HEK293 (cell line): Measurements from ENCODE around the gene GEMIN5.
"Not testable (repeated sequence)": the region's sequence is repeated elsewhere in the genome, so short reads cannot be mapped to it uniquely, and the experiment has no call there.

Source experiments
- CTCF ChIA-PET: fragments of 350-600 bp; formaldehyde crosslinking; extraction: SDS; loops from one replicate; lab custom pipeline; 2021; ENCODE audit warnings: antibody characterized with exemption; lab: Yijun Ruan, JAX
- POLR2A ChIA-PET: fragments of 300-600 bp; formaldehyde crosslinking; extraction: SDS; loops from one replicate; lab custom pipeline; 2020; ENCODE audit warnings: antibody characterized with exemption, inconsistent platforms; lab: Yijun Ruan, JAX
- H3K27ac ChIP-seq: fragments of 200-500 bp; sonication (Bioruptor generic); 2 replicates; pipeline ENCODE4 v1.5.1; 2014; ENCODE audit warnings: low read depth, low read length, control low read depth, inconsistent platforms; ENCODE audit errors: extremely low read depth
- H3K36me3 ChIP-seq, 2 experiments: fragments of 200-500 bp in 1 of 2; sonication (Bioruptor generic) in 1 of 2; 1 replicate in 1 of 2; 2 replicates in 1 of 2; pipeline ENCODE4 v1.5.1; 2014 to 2017; ENCODE audit warnings: inconsistent platforms in 2 of 2, low read length in 2 of 2; ENCODE audit not compliant: control insufficient read depth in 2 of 2, insufficient read depth in 1 of 2
- H3K4me1 ChIP-seq: fragments of 200-500 bp; sonication (Bioruptor generic); 2 replicates; pipeline ENCODE4 v1.5.1; 2014; ENCODE audit warnings: mild to moderate bottlenecking, low read length, inconsistent platforms; ENCODE audit not compliant: control insufficient read depth, insufficient read depth
- H3K4me3 ChIP-seq: 2 replicates; pipeline ENCODE4 v1.5.1; 2011; ENCODE audit warnings: low read depth, mild to moderate bottlenecking, control low read depth, low read length, moderate library complexity
- H3K9me3 ChIP-seq: fragments of 200-500 bp; sonication (Bioruptor generic); 2 replicates; pipeline ENCODE4 v1.5.1; 2014; ENCODE audit warnings: low read depth, low read length, inconsistent platforms; ENCODE audit not compliant: control insufficient read depth, insufficient read depth
- AEBP2 ChIP-seq: fragments of 450-650 bp; formaldehyde crosslinking; IDR thresholded peaks from 2 replicates; pipeline ENCODE4 v1.5.1; 2016; ENCODE audit warnings: missing biosample characterization, missing genetic modification characterization, borderline replicate concordance
- GFI1B ChIP-seq: fragments of 450-650 bp; formaldehyde crosslinking; IDR thresholded peaks from 2 replicates; pipeline ENCODE4 v1.5.1; 2016; ENCODE audit warnings: missing biosample characterization, missing genetic modification characterization
- GLIS2 ChIP-seq: fragments of 450-650 bp; formaldehyde crosslinking; IDR thresholded peaks from 2 replicates; pipeline ENCODE4 v1.5.1; 2016; ENCODE audit warnings: missing biosample characterization, missing genetic modification characterization
- KLF1 ChIP-seq: fragments of 450-650 bp; formaldehyde crosslinking; IDR thresholded peaks from 2 replicates; pipeline ENCODE4 v1.5.1; 2016; ENCODE audit warnings: missing biosample characterization, missing genetic modification characterization
- MEIS1 ChIP-seq: sonication (generic); formaldehyde crosslinking; IDR thresholded peaks from 2 replicates; pipeline ENCODE4 v1.8.1; 2022; ENCODE audit warnings: missing genetic modification reagents, mild to moderate bottlenecking, borderline replicate concordance
- SP7 ChIP-seq: fragments of 450-650 bp; formaldehyde crosslinking; IDR thresholded peaks from 2 replicates; pipeline ENCODE4 v1.5.1; 2016; ENCODE audit warnings: missing biosample characterization, missing genetic modification characterization
- TSHZ1 ChIP-seq: fragments of 450-650 bp; formaldehyde crosslinking; IDR thresholded peaks from 2 replicates; pipeline ENCODE4 v1.5.1; 2016; ENCODE audit warnings: missing biosample characterization, missing genetic modification characterization, borderline replicate concordance
- ZBTB17 ChIP-seq: fragments of 450-650 bp; formaldehyde crosslinking; IDR thresholded peaks from 2 replicates; pipeline ENCODE4 v1.5.1; 2016; ENCODE audit warnings: missing biosample characterization, missing genetic modification characterization
- ZBTB44 ChIP-seq: fragments of 450-650 bp; IDR thresholded peaks from 2 replicates; pipeline ENCODE4 v1.5.1; 2018; ENCODE audit warnings: missing biosample characterization, mild to moderate bottlenecking, missing genetic modification characterization
- ZFHX2 ChIP-seq: fragments of 450-650 bp; formaldehyde crosslinking; conservative IDR thresholded peaks from 2 replicates; pipeline ENCODE4 v1.5.1; 2016; ENCODE audit warnings: missing biosample characterization, missing genetic modification characterization
- ZNF121 ChIP-seq: fragments of 450-650 bp; formaldehyde crosslinking; IDR thresholded peaks from 2 replicates; pipeline ENCODE4 v1.5.1; 2016; ENCODE audit warnings: missing biosample characterization, missing genetic modification characterization
- ZNF146 ChIP-seq: fragments of 450-650 bp; formaldehyde crosslinking; IDR thresholded peaks from 2 replicates; pipeline ENCODE4 v1.5.1; 2016; ENCODE audit warnings: missing biosample characterization, missing genetic modification characterization
- ZNF16 ChIP-seq: fragments of 450-650 bp; formaldehyde crosslinking; IDR thresholded peaks from 2 replicates; pipeline ENCODE4 v1.5.1; 2016; ENCODE audit warnings: low read depth, missing biosample characterization, missing genetic modification characterization
- ZNF488 ChIP-seq: fragments of 450-650 bp; formaldehyde crosslinking; IDR thresholded peaks from 2 replicates; pipeline ENCODE4 v1.5.1; 2016; ENCODE audit warnings: missing biosample characterization, missing genetic modification characterization
- ZNF521 ChIP-seq: fragments of 450-650 bp; formaldehyde crosslinking; IDR thresholded peaks from 2 replicates; pipeline ENCODE4 v1.5.1; 2017; ENCODE audit warnings: missing biosample characterization, mild to moderate bottlenecking, missing genetic modification characterization
- ZNF639 ChIP-seq: fragments of 450-650 bp; formaldehyde crosslinking; IDR thresholded peaks from 2 replicates; pipeline ENCODE4 v1.5.1; 2016; ENCODE audit warnings: missing biosample characterization, missing genetic modification characterization
- ZNF677 ChIP-seq: fragments of 450-650 bp; IDR thresholded peaks from 2 replicates; pipeline ENCODE4 v1.5.0; 2018; ENCODE audit warnings: missing biosample characterization, mild to moderate bottlenecking, missing genetic modification characterization, moderate library complexity
- ZNF837 ChIP-seq: fragments of 450-650 bp; formaldehyde crosslinking; IDR thresholded peaks from 2 replicates; pipeline ENCODE4 v1.5.1; 2016; ENCODE audit warnings: missing biosample characterization, missing genetic modification characterization
- ZSCAN30 ChIP-seq: fragments of 450-650 bp; IDR thresholded peaks from 2 replicates; pipeline ENCODE4 v1.5.1; 2018; ENCODE audit warnings: missing biosample characterization, mild to moderate bottlenecking, missing genetic modification characterization, moderate library complexity

The GEMIN5 gene

GRCh38 chr5:154916874-154917273, 21.1 kb downstream of the GEMIN5 start:
- Histone ChIP-seq H3K27ac (no peak overlapping the region), H3K4me3 (no peak overlapping the region), H3K9me3 (no peaks in the 10 kb centered on the region), H3K36me3 (peaks cover 67 to 78% of the 10 kb centered on the region in 2 experiments), H3K4me1 (no peaks in the 10 kb centered on the region)
- no peak for TF ChIP-seq ZBTB17 (tag by site-specific recombination)
- TF ChIP-seq ZBTB44: no peak
- no peak for TF ChIP-seq ZNF16 (tag by site-specific recombination)
- no peak for TF ChIP-seq GLIS2 (tag by site-specific recombination)
- TF ChIP-seq MEIS1 (CRISPR knock-in tag): no peak
- no peak for TF ChIP-seq KLF1 (tag by site-specific recombination)
- TF ChIP-seq TSHZ1 (tag by site-specific recombination): no peak
- no peak for TF ChIP-seq AEBP2 (tag by site-specific recombination)
- CTCF ChIA-PET: interaction anchor here (0.9 to 1.3 kb wide), 2 partner anchors 21 to 266 kb away, joined by 3 to 6 read pairs; partner anchors contain the start of gene GEMIN5
- POLR2A ChIA-PET: no interaction called here

GRCh38 chr5:154905601-154906000, 32.4 kb downstream of the GEMIN5 start:
- POLR2A ChIA-PET, H3K9me3 ChIP-seq, H3K4me3 ChIP-seq, CTCF ChIA-PET, H3K4me1 ChIP-seq, H3K27ac ChIP-seq: not testable (repeated sequence)
- H3K36me3 ChIP-seq: peaks cover 79 to 87% of the 10 kb centered on the region in 2 experiments

- H3K36me3 ChIP-seq: peaks cover 62 to 91% of the 10 kb centered on the region in 2 experiments
- no peak overlapping the region for H3K4me3 ChIP-seq
- POLR2A ChIA-PET: no interaction called here
- H3K4me1 ChIP-seq: no peaks in the 10 kb centered on the region
- CTCF ChIA-PET: interaction anchor here (0.7 kb wide), 1 partner anchor 38 kb away, joined by 3 read pairs; no protein-coding TSS in a partner anchor
- H3K27ac ChIP-seq: no peak overlapping the region
- H3K9me3 ChIP-seq: no peaks in the 10 kb centered on the region
- no peak for TF ChIP-seq SP7 (tag by site-specific recombination)
- TF ChIP-seq AEBP2 (tag by site-specific recombination): no peak
- no peak for TF ChIP-seq ZNF639 (tag by site-specific recombination)
- TF ChIP-seq ZNF677 (tag by site-specific recombination): no peak
- no peak for TF ChIP-seq ZFHX2 (tag by site-specific recombination)
- TF ChIP-seq GFI1B (tag by site-specific recombination): no peak
- TF ChIP-seq ZNF121 (tag by site-specific recombination): no peak
- TF ChIP-seq KLF1 (tag by site-specific recombination): no peak
- TF ChIP-seq ZNF146 (tag by site-specific recombination): no peak
- TF ChIP-seq ZSCAN30 (tag by site-specific recombination): no peak
- no peak for TF ChIP-seq ZNF837 (tag by site-specific recombination)
- TF ChIP-seq ZNF488 (tag by site-specific recombination): no peak
- TF ChIP-seq ZNF521 (tag by site-specific recombination): no peak
Observed at GRCh38 chr5:154901913-154902312, 36.1 kb downstream of the GEMIN5 start.
